Panc1 (cell line): ENCODE data around the gene PDE4B. TPM values are rescaled to one million over a fixed set of nuclear protein-coding genes. Genes with fewer than 3 reads are reported as not detected.

Experiments
- ATAC-seq: fragments of 200-7000 bp; cut with Tn5 transposase; 2 replicates; pipeline ENCODE4 v1.9.1; 2020; ENCODE audit warnings: mild to moderate bottlenecking, moderate library complexity
- BruUV-seq: library from RNA; stranded (reverse); fragments of 400-500 nt; replicated peaks from 2 replicates; lab custom pipeline; 2021; lab: Mats Ljungman, UMichigan
- CTCF ChIA-PET: fragments of 300-600 bp; sonication (Branson Sonifier 250); formaldehyde crosslinking; loops from one replicate; lab custom pipeline; 2022; ENCODE audit warnings: antibody characterized with exemption; lab: Charles Lee
- POLR2A ChIA-PET: fragments of 300-600 bp; sonication (Branson Sonifier 250); formaldehyde crosslinking; loops from one replicate; lab custom pipeline; 2022; ENCODE audit warnings: antibody characterized with exemption; lab: Charles Lee
- DNase-seq: peaks from one replicate; pipeline ENCODE4 v3.0.0-alpha.2; 2010; ENCODE audit warnings: low read depth, low spot score
- H3K27ac ChIP-seq: 2 replicates; pipeline ENCODE4 v1.5.1; 2011; ENCODE audit warnings: mild to moderate bottlenecking, low read length, inconsistent platforms
- H3K27me3 ChIP-seq: fragments of 200-500 bp; sonication (Bioruptor generic); 2 replicates; pipeline ENCODE4 v1.6.0; 2014; ENCODE audit warnings: low read length, inconsistent platforms; ENCODE audit not compliant: control insufficient read depth, insufficient read depth
- H3K36me3 ChIP-seq: fragments of 200-500 bp; sonication (Bioruptor generic); 2 replicates; pipeline ENCODE4 v1.5.1; 2014; ENCODE audit warnings: inconsistent platforms, mild to moderate bottlenecking, low read length, moderate library complexity; ENCODE audit not compliant: control insufficient read depth, insufficient read depth
- H3K4me1 ChIP-seq: 2 replicates; pipeline ENCODE4 v1.5.1; 2011; ENCODE audit warnings: inconsistent platforms, mild to moderate bottlenecking, low read length, moderate library complexity; ENCODE audit not compliant: control insufficient read depth, insufficient read depth
- H3K4me3 ChIP-seq, 2 experiments: 2 replicates each; pipeline ENCODE4 v1.5.1; 2011 to 2012; ENCODE audit warnings: low read depth in 2 of 2, low read length in 2 of 2, mild to moderate bottlenecking in 2 of 2, inconsistent platforms in 1 of 2, moderate library complexity in 1 of 2
- H3K9me3 ChIP-seq: fragments of 200-500 bp; sonication (Bioruptor generic); 2 replicates; pipeline ENCODE4 v1.5.1; 2014; ENCODE audit warnings: low read depth, mild to moderate bottlenecking, inconsistent platforms, low read length, moderate library complexity; ENCODE audit not compliant: control insufficient read depth, insufficient read depth
- CTCF ChIP-seq: fragments of 450-650 bp; IDR thresholded peaks from 2 replicates; pipeline ENCODE4 v1.5.1; 2017; ENCODE audit warnings: mild to moderate bottlenecking
- POLR2AphosphoS5 ChIP-seq: IDR thresholded peaks from 2 replicates; pipeline ENCODE4 v1.6.1; 2012; ENCODE audit warnings: mild to moderate bottlenecking, low read depth, low read length, moderate library complexity
- REST ChIP-seq, 2 experiments: IDR thresholded peaks; 2 replicates each; pipeline ENCODE4 v1.6.1; 2011 to 2012; ENCODE audit warnings: low read depth in 2 of 2, control low read depth in 1 of 2, low read length in 1 of 2, mild to moderate bottlenecking in 1 of 2, moderate library complexity in 1 of 2; ENCODE audit not compliant: insufficient read depth in 1 of 2
- SIN3A ChIP-seq: IDR thresholded peaks from 2 replicates; pipeline ENCODE4 v1.6.1; 2012; ENCODE audit warnings: low read depth, mild to moderate bottlenecking, low read length, moderate library complexity, borderline replicate concordance; ENCODE audit not compliant: insufficient read depth
- TCF7L2 ChIP-seq: IDR thresholded peaks from 2 replicates; pipeline ENCODE4 v1.6.1; 2011; ENCODE audit warnings: mild to moderate bottlenecking, low read depth, low read length, inconsistent platforms
- in situ Hi-C: cut with HindIII; loops from 2 replicates; pipeline ENCODE4 v1.10.0; 2016; ENCODE audit warnings: low sequenced_read_pairs, low pct_unique_long_range_greater_than_20kb
- intact Hi-C: fragments of 100-400 bp; cut with micrococcal nuclease; formaldehyde crosslinking; loops from one replicate; pipeline ENCODE4 v1.10.0; 2022; ENCODE audit not compliant: unreplicated experiment
- total RNA-seq: library from RNA; stranded (reverse); gene quantifications from one replicate; pipeline ENCODE4 v1.2.1, GENCODE V29; 2021; ENCODE audit not compliant: unreplicated experiment

The PDE4B gene
- total RNA-seq, 1 experiment from 2014 or later: 0.26 TPM

- no peak for TF ChIP-seq SIN3A
- no peak for TF ChIP-seq POLR2AphosphoS5
- TF ChIP-seq CTCF: no peak
- no peak for ATAC-seq
Measured at GRCh38 chr1:65990161-65990560, 197.5 kb downstream of the PDE4B start.

GRCh38 chr1:65991694-65992093, 199.0 kb downstream of the PDE4B start:
- TF ChIP-seq REST (IDR thresholded peaks at IDR 0.05; ENCODE audit: insufficient read depth in 1 of 2, low read depth in 2 of 2, low read length in 1 of 2) (no peak), SIN3A (no peak), POLR2AphosphoS5 (no peak), TCF7L2 (no peak), CTCF (no peak)
- intact Hi-C loops: no loop called here
- DNase-seq (no peak), ATAC-seq (no peak)
- Histone ChIP-seq H3K27ac (no peak overlapping the region), H3K9me3 (no peaks in the 10 kb centered on the region), H3K4me1 (no peaks in the 10 kb centered on the region), H3K4me3 (no peak overlapping the region), H3K27me3 (no peaks in the 10 kb centered on the region), H3K36me3 (no peaks in the 10 kb centered on the region)
- ChIA-PET CTCF (no interaction called here), POLR2A (no interaction called here)
- BruUV-seq: no TSS peak
- in situ Hi-C loops: no loop called here

More at GRCh38 chr1:65990161-65990560, 197.5 kb downstream of the PDE4B start:
- Histone ChIP-seq H3K36me3 (no peaks in the 10 kb centered on the region), H3K4me3 (no peak overlapping the region), H3K27me3 (no peaks in the 10 kb centered on the region), H3K27ac (no peak overlapping the region), H3K9me3 (no peaks in the 10 kb centered on the region), H3K4me1 (no peaks in the 10 kb centered on the region)
- DNase-seq: no peak
- intact Hi-C loops (no loop called here), in situ Hi-C loops (no loop called here)
- CTCF ChIA-PET: no interaction called here
- BruUV-seq: no TSS peak
- POLR2A ChIA-PET: no interaction called here
